H1 (cell line): Measurements from ENCODE around the gene CACNA2D3. TPM values are rescaled to one million over a fixed set of nuclear protein-coding genes. Genes with fewer than 3 reads are reported as not detected.

ENCODE experiments used
- E2F6 ChIP-seq: IDR thresholded peaks from 2 replicates; pipeline ENCODE4 v1.6.1; 2012; ENCODE audit warnings: inconsistent platforms
- YY1 ChIP-seq: IDR thresholded peaks from 2 replicates; pipeline ENCODE4 v1.6.1; 2011; ENCODE audit warnings: low read depth, mild to moderate bottlenecking, low read length
- polyA plus RNA-seq, 7 experiments: library from polyadenylated mRNA; depleted of rRNA in 3 of 7; stranded (reverse) in 5 of 7; unstranded in 2 of 7; fragments of >200 nt in 5 of 7; fragments of 200-250 nt in 2 of 7; gene quantifications; 1 replicate in 5 of 7; 2 replicates in 1 of 7; 4 replicates in 1 of 7; pipeline versions ENCODE4 v1.2.1 to v1.2.3, GENCODE V29; 2011 to 2013; ENCODE audit warnings: missing spikeins in 2 of 7, mixed read lengths in 2 of 7
- total RNA-seq: library from RNA; stranded (reverse); fragmentation: NEBNext Ultra II Directional; extraction: Animal tissue kit (Norgen Biotek cat#: 25700); gene quantifications from 2 replicates; pipeline ENCODE4 v1.2.1, GENCODE V29; 2021

The CACNA2D3 gene
- total and polyA plus RNA-seq, 2 of the 8 experiments (the other 6 are each of a cell fraction or from before 2014, with no cell fraction given), result 1.5 to 1.8 TPM

- 0 out of 2 replicates have a peak, but pooled peaks have one; percentile 43 for TF ChIP-seq YY1
- TF ChIP-seq E2F6, result no peak
- TF ChIP-seq, all 59 proteins: peak for 8
Measured at GRCh38 chr3:54999159-54999558, 876.8 kb downstream of the CACNA2D3 start (continued).
